ENCODE data around the gene NELL1. TPM values are rescaled to one million over a fixed set of nuclear protein-coding genes. Genes with fewer than 3 reads are reported as not detected.

NELL1 gene
- total RNA-seq, 2 donors from 2014 or later, result 0.09 to 0.11 TPM

DNA sequence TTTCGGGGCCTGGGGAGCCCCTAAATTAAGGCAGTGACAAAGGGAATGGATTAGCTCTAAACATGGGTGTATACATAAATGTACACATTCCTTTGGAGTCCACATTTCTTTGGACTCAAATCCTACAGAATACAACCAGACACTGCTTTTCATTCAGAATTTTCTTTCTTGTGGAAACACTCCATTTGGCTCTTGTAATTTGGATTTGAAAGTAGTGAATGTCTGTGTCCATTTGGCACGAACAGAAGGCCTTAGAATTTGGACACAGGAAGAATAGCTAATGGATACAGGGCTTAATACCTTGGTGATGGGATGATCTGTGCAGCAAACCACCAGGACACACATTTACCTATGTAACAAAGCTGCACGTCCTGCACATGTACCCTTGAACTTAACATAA lies 399.5 kb downstream of the NELL1 start:
- H3K4me1 ChIP-seq (ENCODE audit: control insufficient read depth, insufficient read depth, low read length), result no peaks in the 10 kb centered on the region
- 78% methylated on average over 3 of the region's 3 CpGs; no CpG with 5 or more reads in 1 of the 2 experiments for WGBS, 2 experiments (ENCODE audit: insufficient coverage in 1 of 2, insufficient read length in 1 of 2)
- Mint-ChIP-seq H3K9me3 (peaks cover 6% of the 10 kb centered on the region), H3K27ac (no peak overlapping the region), H3K36me3 (ENCODE audit: low read depth) (no peaks in the 10 kb centered on the region), H3K27me3 (ENCODE audit: insufficient read depth) (peaks cover 5% of the 10 kb centered on the region), H3K4me1 (peaks cover 5% of the 10 kb centered on the region), H3K4me3 (no peak overlapping the region)
- DNase-seq, result no peak
- peaks cover 4% of the 10 kb centered on the region for H3K9me3 ChIP-seq (ENCODE audit: control insufficient read depth, low read length)
- H3K9ac ChIP-seq (ENCODE audit: extremely low read depth, low read length, poor library complexity, severe bottlenecking), result no peak overlapping the region
- H3K27ac ChIP-seq (ENCODE audit: low read depth, low read length), result no peak overlapping the region
- no peak overlapping the region for H3K4me3 ChIP-seq (ENCODE audit: low read length)
- H3K36me3 ChIP-seq (ENCODE audit: control insufficient read depth, insufficient read depth, low read length), result no peaks in the 10 kb centered on the region
- TF ChIP-seq, protein P1, sequence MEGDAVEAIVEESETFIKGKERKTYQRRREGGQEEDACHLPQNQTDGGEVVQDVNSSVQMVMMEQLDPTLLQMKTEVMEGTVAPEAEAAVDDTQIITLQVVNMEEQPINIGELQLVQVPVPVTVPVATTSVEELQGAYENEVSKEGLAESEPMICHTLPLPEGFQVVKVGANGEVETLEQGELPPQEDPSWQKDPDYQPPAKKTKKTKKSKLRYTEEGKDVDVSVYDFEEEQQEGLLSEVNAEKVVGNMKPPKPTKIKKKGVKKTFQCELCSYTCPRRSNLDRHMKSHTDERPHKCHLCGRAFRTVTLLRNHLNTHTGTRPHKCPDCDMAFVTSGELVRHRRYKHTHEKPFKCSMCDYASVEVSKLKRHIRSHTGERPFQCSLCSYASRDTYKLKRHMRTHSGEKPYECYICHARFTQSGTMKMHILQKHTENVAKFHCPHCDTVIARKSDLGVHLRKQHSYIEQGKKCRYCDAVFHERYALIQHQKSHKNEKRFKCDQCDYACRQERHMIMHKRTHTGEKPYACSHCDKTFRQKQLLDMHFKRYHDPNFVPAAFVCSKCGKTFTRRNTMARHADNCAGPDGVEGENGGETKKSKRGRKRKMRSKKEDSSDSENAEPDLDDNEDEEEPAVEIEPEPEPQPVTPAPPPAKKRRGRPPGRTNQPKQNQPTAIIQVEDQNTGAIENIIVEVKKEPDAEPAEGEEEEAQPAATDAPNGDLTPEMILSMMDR (conservative IDR thresholded peaks at IDR 0.05), result no peak
- H3K27me3 ChIP-seq (ENCODE audit: control insufficient read depth, insufficient read depth, low read length, poor library complexity, severe bottlenecking), result peaks cover 6% of the 10 kb centered on the region

GRCh38 chr11:21069909-21070308 lies 400.5 kb downstream of the NELL1 start:
- TF ChIP-seq, protein P1 (conservative IDR thresholded peaks at IDR 0.05), result no peak
- H3K36me3 Mint-ChIP-seq (ENCODE audit: low read depth), result no peaks in the 10 kb centered on the region
- no peak overlapping the region for H3K4me3 Mint-ChIP-seq
- no peak overlapping the region for H3K4me3 ChIP-seq (ENCODE audit: low read length)
- peaks cover 5% of the 10 kb centered on the region for H3K27me3 Mint-ChIP-seq (ENCODE audit: insufficient read depth)
- H3K9me3 ChIP-seq (ENCODE audit: control insufficient read depth, low read length), result no peaks in the 10 kb centered on the region
- DNase-seq, result no peak
- no peak overlapping the region for H3K27ac ChIP-seq (ENCODE audit: low read depth, low read length)
- peaks cover 6% of the 10 kb centered on the region for H3K27me3 ChIP-seq (ENCODE audit: control insufficient read depth, insufficient read depth, low read length, poor library complexity, severe bottlenecking)
- H3K9me3 Mint-ChIP-seq, result no peaks in the 10 kb centered on the region
- H3K4me1 ChIP-seq (ENCODE audit: control insufficient read depth, insufficient read depth, low read length), result no peaks in the 10 kb centered on the region
- no peaks in the 10 kb centered on the region for H3K36me3 ChIP-seq (ENCODE audit: control insufficient read depth, insufficient read depth, low read length)
- no peak overlapping the region for H3K9ac ChIP-seq (ENCODE audit: extremely low read depth, low read length, poor library complexity, severe bottlenecking)
- peaks cover 5% of the 10 kb centered on the region for H3K4me1 Mint-ChIP-seq
- H3K27ac Mint-ChIP-seq, result no peak overlapping the region
- WGBS, 2 experiments (ENCODE audit: insufficient coverage in 1 of 2, insufficient read length in 1 of 2), result 95 to 100% methylated on average over 2 to 5 of the region's 5 CpGs

- Mint-ChIP-seq H3K27ac (no peak overlapping the region), H3K4me3 (no peak overlapping the region), H3K4me1 (peaks cover 5% of the 10 kb centered on the region), H3K9me3 (no peaks in the 10 kb centered on the region), H3K27me3 (ENCODE audit: insufficient read depth) (peaks cover 6% of the 10 kb centered on the region), H3K36me3 (ENCODE audit: low read depth) (no peaks in the 10 kb centered on the region)
- Histone ChIP-seq H3K36me3 (ENCODE audit: control insufficient read depth, insufficient read depth, low read length) (no peaks in the 10 kb centered on the region), H3K4me1 (ENCODE audit: control insufficient read depth, insufficient read depth, low read length) (no peaks in the 10 kb centered on the region), H3K27ac (ENCODE audit: low read depth, low read length) (no peak overlapping the region), H3K27me3 (ENCODE audit: control insufficient read depth, insufficient read depth, low read length, poor library complexity, severe bottlenecking) (peaks cover 10% of the 10 kb centered on the region), H3K9me3 (ENCODE audit: control insufficient read depth, low read length) (no peaks in the 10 kb centered on the region), H3K4me3 (ENCODE audit: low read length) (no peak overlapping the region), H3K9ac (ENCODE audit: extremely low read depth, low read length, poor library complexity, severe bottlenecking) (no peak overlapping the region)
- TF ChIP-seq, protein P1 (conservative IDR thresholded peaks at IDR 0.05), result no peak
- DNase-seq, result no peak
- 90 to 100% methylated on average over 2 to 3 of the region's 3 CpGs for WGBS, 2 experiments (ENCODE audit: insufficient coverage in 1 of 2, insufficient read length in 1 of 2)
Measured at GRCh38 chr11:21072558-21072957, 403.2 kb downstream of the NELL1 start.
